K562 treated with DMSO at 1 percent for 48 hours (cell line): ENCODE measurements around the gene SOWAHD. TPM values are rescaled to one million over a fixed set of nuclear protein-coding genes. Genes with fewer than 3 reads are reported as not detected.

Experiments used
- total RNA-seq: library from RNA; unstranded; fragments of 300-600 nt; gene quantifications from 2 replicates; pipeline ENCODE4 v1.2.3, GENCODE V29; 2022; ENCODE audit warnings: low replicate concordance; ENCODE audit errors: extremely low read depth

The SOWAHD gene
- not detected in 2 replicates for total RNA-seq

GRCh38 chrX:119757979-119758730 lies at the start of gene SOWAHD:
Gene SOWAHD (plus strand): TSS chrX:119758588. CDS start chrX:119758668, 80 bp downstream.

GRCh38 chrX:119791437-119792231 lies 33.2 kb downstream of the SOWAHD start, which contains the start of gene RPL39:
Gene RPL39 (minus strand): TSS chrX:119791630. CDS start chrX:119791576, 54 bp downstream.

Other genes starting within 250 kb of the SOWAHD start
- not detected in 2 replicates for gene STEEP1, start 193.2 kb upstream of the SOWAHD start, total RNA-seq
- not detected in 2 replicates for gene UBE2A, start 184.0 kb upstream of the SOWAHD start, total RNA-seq
- gene NKRF, start 152.2 kb upstream of the SOWAHD start, total RNA-seq: not detected in 2 replicates
- not detected in 2 replicates for gene SEPTIN6, start 65.4 kb upstream of the SOWAHD start, total RNA-seq
- gene RPL39, start 33.0 kb downstream of the SOWAHD start, total RNA-seq: 3,921 TPM in 1 of 2 replicates, not detected in the other
- not detected in 2 replicates for gene UPF3B, start 94.4 kb downstream of the SOWAHD start, total RNA-seq
- gene RNF113A, start 113.1 kb downstream of the SOWAHD start, total RNA-seq: not detected in 2 replicates
- gene NDUFA1, start 113.2 kb downstream of the SOWAHD start, total RNA-seq: not detected in 2 replicates
- gene AKAP14, start 137.3 kb downstream of the SOWAHD start, total RNA-seq: not detected in 2 replicates
- not detected in 2 replicates for gene NKAP, start 185.2 kb downstream of the SOWAHD start, total RNA-seq